Measurements from ENCODE around the gene DNAJC22.

Gene DNAJC22

DNA sequence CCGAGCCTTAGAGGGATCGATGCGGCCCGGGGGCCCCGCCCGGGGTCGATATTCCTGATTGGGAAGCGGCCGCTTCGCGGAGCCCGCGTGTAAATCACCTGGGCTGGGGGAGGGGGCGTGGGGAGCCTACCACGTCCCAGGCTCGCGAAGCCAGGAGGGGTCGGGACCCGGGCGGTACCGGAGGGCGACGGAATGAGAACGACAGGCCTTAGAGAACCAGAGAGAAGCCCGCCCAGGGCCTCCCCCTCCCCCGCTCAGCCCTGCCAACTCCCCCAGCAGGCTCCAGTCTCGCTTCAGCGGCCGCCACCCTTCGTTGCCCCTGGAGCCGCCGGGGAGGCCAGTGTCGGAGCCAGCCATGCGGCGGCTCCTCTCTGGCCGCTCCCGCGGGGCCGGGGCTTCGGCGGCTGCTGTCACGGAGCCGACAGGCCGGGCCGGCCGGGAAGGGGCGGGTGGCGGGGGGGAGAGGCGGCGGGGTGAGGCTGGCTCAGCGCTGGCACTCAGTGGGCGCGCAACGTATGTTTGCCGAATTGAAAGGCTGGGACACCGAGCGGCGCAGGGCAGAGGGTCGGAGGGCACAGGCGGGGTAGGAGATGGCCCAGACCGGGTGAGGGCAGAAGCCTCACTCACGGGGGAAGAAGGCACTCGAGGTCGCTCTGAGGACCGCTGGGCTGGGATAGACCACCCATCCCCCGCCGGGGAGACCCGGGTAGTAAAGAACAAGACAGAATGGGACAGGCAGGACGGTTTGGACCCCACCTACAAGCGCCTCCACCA is 1.4 kb upstream of the DNAJC22 start:
- peak; percentile 79 for DNase-seq

DNA sequence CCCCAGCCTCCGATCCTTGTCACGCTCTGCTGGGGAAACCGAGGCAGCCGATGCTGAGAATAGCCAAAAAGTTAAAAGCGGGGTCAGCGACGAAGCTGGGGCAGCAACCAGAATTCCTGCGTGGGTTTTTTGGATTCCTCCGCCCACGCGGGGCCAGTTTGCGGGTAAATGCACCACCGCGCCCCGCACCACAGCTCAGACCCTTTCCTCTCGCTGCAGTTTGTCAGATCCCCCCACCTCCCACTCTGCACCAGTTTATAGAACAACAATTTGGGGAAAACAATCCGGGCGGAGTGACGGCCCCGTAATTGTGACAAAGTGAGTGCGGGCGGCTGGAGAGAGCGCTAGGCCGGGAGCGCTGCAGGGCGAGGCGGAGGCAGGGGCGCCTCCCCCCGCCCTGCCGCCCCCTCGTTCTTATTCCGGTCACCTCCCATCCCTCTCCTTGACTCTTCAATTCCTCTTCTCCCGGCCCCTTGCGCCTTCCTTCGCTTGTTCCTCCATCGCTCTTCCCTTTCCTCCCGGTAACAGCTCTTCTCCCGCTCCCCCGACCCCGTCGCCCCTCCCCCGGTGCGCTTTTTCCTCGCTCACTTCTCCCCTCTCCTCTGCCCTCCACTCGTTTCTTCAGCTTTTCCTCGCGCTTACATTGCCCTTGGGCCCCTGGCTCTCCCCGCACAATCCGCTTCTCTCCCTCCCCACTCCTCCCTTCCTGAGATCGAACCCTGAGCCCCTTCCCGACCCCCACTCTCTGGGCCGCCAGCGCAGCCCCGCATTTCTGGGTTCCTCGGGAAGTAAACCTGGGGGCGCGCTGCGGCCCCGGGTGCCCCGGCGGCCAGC is 646 bp upstream of the DNAJC22 start:
- peak; percentile 63 for DNase-seq

DNA sequence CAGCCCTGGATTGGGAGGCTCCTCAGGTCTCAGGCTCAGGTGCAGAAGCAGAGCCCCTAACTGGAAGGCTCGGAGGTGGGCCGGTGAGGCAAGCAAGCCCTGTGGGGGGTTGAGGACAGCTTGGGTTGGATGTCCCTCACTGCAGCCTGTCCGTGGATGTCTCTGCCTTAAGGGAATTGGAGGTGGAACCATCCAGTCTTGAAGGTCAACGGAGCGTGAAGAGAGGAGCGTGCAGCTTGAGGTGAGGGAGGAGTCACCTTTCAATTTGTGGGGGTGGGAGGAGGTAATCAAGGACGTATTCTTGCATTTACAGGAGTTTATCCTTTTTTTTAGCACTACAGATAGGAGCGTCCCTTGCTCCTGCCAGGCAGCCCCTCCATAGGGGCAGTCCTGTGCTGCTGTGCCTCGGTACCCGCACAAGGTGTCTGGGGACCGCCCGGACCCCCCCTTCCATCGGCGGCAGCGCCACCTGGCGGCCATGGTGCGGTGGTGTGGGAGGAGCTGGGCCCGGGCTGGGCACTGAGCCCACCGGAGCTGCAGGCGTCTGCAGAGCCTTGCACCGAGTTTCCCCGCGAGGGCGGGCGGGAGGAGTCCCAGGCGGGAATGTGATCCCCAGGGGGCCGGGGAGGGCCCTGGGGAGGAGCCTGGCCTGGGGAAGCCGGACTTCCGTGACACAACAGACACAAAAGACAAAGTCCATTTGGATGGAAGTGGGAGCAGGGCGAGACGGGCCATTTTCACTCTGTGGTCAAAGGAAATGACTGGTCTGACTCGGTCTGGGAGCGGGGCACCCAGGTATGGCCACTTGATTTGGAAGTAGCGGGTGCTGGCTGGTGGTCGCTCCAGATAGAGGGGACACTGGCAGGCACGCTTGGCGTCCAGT is 864 bp downstream of the DNAJC22 start:
- DNase-seq = peak; percentile 89

DNA sequence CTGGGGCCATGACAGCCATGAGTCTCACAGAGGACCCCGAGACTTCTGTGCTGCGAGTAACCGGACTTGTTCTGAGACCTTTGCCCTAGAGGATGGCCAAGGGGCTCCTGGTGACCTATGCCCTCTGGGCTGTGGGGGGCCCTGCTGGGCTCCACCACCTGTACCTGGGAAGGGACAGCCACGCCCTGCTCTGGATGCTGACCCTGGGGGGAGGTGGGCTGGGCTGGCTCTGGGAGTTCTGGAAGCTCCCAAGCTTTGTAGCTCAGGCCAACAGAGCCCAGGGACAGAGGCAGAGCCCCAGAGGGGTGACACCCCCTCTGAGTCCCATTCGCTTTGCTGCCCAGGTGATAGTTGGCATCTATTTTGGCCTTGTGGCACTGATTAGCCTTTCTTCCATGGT is 2.1 kb downstream of the DNAJC22 start:
- DNase-seq = no peak

DNA sequence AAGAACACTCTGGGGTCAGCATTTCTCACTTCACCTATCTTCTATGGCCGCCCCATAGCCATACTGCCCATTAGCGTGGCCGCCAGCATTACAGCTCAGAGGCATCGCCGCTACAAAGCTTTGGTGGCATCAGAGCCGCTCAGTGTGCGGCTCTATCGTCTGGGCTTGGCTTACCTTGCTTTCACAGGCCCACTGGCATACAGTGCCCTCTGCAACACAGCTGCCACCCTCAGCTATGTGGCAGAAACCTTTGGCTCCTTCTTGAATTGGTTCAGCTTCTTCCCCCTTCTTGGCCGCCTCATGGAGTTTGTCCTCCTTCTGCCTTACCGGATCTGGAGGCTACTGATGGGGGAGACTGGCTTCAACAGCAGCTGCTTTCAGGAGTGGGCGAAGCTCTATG is 2.6 kb downstream of the DNAJC22 start:
- no peak for DNase-seq

DNA sequence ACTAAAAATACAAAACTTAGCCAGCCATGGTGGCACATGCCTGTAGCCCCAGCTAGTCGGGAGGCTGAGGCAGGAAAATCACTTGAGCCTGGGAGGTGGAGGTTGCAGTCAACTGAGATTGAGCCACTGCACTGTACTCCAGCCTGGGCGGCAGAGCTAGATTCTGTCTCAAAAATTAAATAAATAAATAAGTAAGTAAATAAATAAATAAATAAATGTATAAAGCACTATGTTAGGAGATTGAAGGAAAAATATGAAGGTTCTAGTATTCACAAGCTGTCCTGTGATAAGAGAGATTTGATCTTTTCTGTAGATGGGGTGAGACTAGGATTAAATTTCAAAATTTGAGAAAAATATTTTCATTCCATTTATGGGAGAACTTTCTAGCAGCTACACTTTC is 5.7 kb downstream of the DNAJC22 start:
- DNase-seq = no peak

DNA sequence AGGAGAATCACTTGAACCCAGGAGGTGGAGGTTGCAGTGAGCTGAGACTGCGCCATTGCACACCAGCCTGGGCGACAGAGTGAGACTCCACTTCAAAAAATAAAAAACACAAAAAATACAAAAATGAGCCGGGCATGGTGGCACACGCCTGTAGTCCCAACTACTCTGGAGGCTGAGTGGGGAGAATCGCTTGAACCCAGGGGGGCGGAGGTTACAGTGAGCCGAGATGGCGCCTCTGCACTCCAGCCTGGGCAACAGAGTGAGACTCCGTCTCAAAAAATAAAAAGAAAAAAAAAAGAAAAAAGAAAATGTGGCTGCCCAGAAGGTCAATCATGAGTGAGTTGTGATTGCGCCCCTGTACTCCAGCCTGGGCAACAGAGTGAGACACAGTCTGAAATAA is 9.2 kb downstream of the DNAJC22 start:
- no peak for DNase-seq

DNA sequence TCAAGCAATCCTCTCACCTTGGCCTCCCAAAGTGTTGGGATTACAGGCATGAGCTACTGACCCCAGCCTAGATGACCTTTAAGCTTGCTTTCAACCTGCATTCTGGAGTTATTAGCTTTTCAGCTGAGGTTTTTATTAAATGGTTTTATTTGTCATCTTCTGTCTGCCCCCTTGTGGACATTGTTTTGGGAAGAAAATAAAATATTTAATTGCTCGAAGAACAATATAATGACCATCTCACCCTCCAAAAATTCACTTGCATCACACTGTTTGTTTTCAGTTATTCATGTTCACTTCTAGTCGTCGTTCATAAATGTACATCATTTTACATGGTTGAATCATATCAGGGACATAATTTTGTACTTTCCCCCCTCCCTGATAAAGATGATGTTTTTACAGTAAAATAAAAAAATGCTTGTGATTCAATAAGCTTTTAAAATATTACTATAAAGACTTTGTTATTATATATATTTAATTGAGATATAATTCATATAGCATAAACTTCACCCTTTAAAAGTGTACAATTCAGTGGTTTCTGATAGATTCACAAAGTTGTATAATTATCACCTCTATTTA is 10.5 kb downstream of the DNAJC22 start:
- no peak for DNase-seq

DNA sequence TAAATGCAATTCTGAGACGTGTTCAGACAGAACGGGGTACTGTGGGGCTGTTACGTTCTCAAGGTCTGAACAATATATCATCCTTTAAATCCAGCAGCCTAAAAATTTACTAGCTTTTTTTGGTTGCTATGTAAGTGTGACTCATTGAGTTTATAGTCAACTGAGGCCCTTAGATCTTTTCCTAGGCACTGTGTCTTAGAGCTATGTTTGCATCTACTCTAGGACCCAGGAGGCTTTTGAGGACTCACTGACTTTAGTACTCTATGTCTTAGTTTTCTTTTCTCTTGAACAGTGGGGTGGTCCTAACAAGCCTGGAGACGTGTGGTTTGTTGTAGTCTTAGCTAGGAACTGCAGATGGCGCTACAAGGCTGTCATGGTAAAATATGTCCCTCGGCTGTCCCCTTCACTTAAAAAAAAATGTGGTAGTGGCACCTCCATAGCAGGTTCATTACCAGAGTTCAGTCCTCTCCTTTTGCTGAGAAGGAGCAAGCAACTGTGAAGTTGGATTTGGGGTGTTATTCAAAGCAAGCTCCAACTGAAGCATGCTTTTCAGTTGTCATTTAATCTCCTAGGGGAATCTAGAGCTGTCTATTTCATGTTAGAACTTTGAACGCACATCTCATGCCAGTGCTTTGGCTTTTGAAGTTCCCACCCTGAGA is 11.9 kb downstream of the DNAJC22 start:
- DNase-seq = peak; percentile 91

DNA sequence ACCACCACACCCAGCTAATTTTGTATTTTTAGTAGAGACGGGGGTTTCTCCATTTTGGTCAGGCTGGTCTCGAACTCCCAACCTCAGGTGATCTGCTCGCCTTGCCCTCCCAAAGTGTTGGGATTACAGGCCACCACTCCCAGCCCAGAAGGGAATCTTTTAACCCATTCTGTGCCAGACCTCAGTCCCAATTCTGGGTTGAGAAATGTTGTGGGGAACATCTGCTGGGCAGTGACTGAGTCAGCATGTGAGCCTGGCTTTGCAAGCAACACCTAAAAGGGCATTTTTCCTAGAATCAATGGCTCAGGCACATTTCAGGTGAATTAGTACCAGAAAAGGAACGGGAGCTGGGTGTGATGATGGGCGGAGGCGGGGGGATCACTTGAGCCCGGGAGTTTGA is 13.0 kb downstream of the DNAJC22 start:
- no peak for DNase-seq

DNA sequence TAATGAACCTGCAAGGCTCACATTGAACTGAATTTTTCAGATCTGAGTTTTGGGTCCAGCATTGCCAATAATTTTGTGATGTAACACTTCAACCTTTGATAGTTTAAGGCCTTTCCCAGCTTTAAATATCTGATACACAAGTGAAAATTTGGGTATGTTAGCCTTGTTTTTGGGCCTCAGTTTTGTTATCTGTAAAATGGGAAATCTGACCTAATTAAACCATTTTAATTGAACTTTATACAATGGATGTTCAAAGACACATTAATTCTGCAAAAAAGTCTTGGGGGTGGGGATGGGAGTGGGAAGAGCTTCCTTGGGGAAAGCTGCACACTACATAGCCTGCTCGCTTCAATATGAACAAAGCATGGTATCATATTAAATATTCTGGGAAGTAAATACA is 15.4 kb downstream of the DNAJC22 start:
- no peak for DNase-seq

DNA sequence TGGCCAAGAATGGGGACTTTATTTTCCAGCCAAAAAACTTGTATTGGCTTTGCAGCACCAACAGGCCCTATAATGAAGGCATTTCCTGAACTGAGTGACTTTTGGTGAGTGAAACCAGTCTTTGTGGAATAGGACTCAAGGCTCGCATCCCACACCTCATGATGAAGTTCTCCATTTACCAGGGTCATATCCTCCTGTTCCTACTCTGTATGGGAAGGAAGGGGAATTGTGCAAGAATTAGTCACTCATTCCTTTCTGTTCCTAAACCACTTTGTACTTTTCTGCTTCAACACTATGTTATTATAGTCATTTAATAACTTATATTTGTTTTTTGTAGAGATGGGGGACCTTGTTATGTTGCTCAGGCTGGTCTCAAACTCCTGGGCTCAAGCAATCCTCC is 18.3 kb downstream of the DNAJC22 start:
- no peak for DNase-seq

DNA sequence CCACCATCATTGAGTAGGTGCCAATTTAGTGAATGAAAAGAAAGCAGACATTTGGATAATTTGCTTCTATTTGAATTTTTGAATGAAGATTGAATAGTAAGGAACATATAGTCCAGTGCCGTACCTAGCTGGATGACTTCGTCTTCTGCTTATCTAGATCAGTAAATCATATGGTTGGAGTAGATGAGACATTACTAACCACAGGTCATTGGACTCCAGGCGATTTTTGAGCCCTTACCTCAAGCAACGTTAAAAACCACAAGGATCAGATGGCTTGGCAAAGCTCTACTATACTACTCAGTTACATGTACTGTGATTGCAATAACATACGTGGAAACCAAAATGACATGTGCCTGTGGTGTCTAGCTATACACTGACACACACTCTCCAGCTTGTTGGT is 18.9 kb downstream of the DNAJC22 start:
- no peak for DNase-seq

DNA sequence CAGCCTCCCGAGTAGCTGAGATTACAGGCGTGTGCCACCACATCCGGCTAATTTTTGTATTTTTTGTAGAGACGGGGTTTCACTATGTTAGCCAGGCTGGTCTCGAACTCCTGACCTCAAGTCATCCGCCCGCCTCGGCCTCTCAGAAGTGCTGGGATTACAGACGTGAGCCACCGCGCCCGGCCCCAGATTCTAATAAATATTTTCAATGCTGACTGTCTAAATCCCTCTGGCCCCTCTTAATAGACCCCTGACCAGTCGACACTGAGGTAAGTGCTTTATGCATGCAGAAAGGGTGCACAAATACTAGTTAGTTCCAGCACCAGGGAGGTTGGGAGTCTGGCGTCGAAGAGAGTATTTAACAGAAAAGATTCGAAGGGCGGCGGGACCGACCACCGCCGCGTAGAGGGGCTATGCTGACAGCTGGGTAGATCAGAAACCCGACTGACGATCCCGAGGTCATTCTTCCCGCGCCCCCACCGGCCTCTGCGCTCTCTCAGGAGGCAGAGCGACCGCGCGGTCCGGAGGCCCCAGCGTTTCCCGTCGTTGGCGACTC is 19.5 kb downstream of the DNAJC22 start:
- DNase-seq = no peak

DNA sequence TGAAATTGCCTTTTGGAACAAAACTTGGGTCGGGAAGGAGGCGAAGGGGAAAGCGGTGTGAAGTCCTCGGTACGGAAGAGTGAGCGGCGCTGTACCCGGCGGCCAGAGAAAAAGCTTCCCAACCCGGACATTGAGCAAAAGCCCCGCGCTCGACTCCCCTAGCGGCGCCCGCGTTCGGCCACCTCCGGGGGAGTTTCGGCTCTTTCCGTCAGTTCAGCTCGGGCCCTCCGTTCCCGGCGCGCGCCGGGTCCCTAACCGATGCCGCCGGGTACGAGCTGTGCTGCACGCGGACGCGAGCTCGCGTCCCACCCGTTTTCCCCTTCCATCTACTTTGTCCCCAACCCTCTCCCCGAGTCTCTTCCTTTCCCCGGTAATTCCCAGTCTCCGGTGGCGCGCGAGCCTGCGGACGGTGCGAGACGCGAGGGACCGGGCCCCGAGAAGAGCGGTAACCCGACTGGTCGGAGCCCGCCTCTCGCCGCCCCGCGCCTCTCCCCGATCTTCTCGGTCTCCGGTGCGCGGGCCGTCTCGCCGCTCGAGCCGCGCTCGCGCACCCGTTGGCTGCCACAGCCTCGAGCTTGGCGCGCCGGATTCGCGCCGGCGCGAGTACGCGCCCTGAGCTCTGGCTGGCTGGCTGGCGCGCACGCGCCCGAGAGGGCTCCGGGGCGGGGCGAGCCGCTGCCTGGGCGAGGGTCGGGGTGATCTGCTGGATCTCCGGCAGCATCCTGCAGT is 20.1 kb downstream of the DNAJC22 start:
- peak; percentile 98 for DNase-seq

DNA sequence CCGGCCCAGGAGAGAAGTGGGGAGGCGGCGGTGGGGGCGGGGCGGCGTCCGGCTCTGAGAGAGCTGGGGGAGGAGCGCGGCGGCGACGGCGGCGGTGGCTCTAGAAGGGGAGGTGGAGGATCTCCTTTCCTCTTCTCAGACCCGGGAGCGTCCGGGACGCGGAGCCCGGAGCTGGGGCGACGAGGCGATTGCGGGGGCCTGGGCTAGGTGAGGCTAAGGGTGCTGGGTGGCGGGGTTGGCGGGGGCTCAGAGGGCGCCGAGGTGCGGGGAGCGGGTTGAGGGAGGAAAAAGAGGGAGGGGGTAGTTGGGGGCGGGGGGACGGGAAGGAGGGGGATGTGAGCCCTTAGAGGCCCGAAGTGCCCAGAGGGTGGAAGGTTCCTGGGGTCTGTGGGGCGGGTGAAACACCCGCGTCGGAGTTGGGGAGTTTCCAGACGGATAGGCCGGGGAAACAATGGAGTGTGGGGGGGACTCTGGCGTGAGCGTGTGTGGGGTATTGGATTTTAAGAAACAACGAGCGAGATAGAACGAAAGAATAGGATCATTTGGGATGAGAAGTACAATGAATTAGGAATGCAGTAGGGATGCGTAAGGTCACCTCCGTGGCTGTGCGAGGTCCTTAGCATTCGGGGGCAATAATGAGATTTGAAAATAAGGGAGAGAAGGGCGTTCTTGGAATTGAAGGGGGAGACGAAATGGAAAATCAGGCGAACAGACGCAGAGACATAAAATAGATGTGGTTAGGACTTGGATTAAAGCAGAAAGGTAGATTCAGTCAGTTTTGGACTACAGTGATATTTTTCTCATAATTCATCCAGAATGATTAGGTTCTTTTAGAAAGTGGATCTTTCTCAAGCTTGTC is 20.9 kb downstream of the DNAJC22 start, which contains the start of gene SPATS2:
Gene SPATS2, plus strand, starts transcription at position 82 of the 859 bp plus-strand sequence. CDS start 93,551 bp downstream, outside the sequence.
- no peak for DNase-seq

DNA sequence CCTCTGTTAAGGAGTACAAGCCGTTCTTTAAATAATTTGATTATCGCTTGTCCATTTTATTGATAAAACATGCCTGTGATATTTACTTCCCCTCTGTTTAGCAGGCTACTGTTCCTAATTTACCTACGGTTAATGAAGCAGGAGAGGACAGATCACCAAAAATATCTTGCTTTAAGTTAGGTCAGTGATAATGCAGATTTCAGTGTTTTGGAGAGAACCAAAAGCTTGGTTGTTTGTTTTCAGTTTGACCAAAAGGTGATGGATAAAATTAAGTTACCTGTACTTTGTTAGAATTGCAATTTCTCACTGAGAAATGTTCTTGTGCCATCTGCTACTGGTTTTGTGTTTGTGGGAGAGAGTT is 21.5 kb downstream of the DNAJC22 start:
- DNase-seq = no peak

DNA sequence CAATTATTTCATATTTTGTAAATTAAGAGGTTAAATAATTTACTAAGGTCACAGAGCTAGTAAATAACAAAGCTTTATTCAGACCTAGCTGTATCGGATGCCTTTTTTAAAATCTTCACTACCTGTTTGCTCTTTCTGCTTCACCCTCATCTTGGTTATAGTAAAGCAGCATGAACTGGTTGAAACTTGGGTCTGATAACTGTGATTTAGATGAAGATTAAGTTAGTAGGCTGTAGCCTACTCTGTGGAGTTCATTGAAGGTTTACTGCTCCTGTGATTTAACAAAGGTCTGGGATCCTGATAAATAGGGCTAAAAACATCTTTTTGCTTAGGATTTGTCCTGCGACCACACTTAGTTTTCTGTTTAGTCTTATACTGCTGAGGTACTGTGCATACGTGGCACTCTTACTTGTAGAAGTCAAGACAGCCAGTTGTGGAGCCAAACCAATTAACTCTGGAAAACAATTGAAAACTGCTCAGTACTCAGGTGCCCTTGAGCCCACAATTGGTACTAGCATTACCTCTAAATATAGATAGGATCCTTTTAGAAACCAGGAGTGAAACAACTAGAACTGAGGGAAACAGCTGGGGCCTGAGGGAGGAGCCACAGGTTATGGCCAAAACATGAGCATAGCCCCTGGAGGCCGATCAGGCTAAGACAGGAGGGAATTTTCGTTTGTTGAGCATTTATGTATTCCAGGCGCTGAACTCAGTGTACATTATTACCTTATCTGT is 22.9 kb downstream of the DNAJC22 start:
- DNase-seq = peak; percentile 48

DNA sequence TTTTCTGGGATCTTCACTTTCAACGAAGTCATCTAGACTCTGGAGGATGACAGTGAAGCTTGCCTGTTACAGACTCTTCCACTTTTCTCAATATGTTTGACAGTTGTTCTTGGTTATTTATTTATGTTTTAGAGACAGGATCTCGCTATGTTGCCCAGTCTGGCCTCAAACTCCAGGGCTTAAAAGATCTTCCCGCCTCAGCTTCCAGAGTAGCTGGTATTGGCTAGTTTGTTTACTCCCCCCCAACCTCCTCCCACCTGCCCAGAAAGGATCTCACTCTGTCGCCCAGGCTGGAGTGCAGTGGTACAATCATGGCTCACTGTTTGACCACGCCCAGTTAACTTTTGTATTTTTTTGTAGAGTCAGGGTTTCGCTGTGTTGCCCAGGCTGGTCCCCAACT is 23.9 kb downstream of the DNAJC22 start:
- DNase-seq = no peak

DNA sequence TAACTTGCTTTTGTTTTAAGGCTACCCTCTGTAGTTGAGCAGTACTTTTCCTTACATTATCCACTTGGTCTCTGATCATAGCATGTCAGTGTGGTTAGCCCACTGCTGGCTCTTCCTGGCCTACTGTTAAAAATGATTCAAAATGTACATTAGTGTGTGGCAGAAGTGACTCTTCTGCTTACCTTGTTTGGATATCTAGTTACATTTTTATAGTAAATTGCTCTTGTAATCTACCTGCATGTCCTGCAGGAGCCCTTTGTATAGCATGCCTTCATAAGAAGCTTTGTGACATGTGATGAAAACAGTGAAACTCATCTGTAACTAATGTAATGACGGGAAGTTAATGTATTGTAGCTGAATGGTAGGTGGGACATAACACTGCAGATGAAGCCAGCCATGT is 28.7 kb downstream of the DNAJC22 start:
- no peak for DNase-seq
